Measurements from ENCODE around the gene RNF125. TPM values are rescaled to one million over a fixed set of nuclear protein-coding genes. Genes with fewer than 3 reads are reported as not detected.

The RNF125 gene
- total and polyA plus RNA-seq, 9 of the 15 experiments (the other 6 are each of a cell fraction or from before 2014, with no cell fraction given): 0.01 to 0.29 (median 0.07) TPM; not detected in 1

- no peak for TF ChIP-seq THRA (IDR thresholded peaks at IDR 0.05)
- peak; percentile 15 for TF ChIP-seq CCNT2 (IDR thresholded peaks at IDR 0.05; ENCODE audit: borderline replicate concordance, extremely low read depth, insufficient read length, low read depth, low read length)
These were observed 39.1 kb downstream of the RNF125 start (continued) for GRCh38 chr18:32057624-32058165.

GRCh38 chr18:32060026-32060425, 41.4 kb downstream of the RNF125 start:
- Histone ChIP-seq H3K36me3 (ENCODE audit: control insufficient read depth, insufficient read depth, low read length) (no peaks in the 10 kb centered on the region), H3K4me1 (replicated peaks in 1 of 2; ENCODE audit: control insufficient read depth in 2 of 2, insufficient read depth in 2 of 2, low read length in 2 of 2) (no peaks in the 10 kb centered on the region), H3K9me3 (replicated peaks; ENCODE audit: control insufficient read depth, insufficient read depth, low read depth, low read length) (no peaks in the 10 kb centered on the region), H2AFZ (ENCODE audit: low read depth, low read length) (no peak overlapping the region), H3K27ac (ENCODE audit: extremely low read depth, low read depth, low read length) (no peak overlapping the region), H3K4me2 (ENCODE audit: insufficient read depth, low read length) (no peak overlapping the region), H3K27me3 (ENCODE audit: control insufficient read depth in 2 of 2, insufficient read depth in 2 of 2, low read length in 2 of 2) (peaks cover 11 to 15% of the 10 kb centered on the region in 2 experiments; a peak in 4 of 5 replicates), H3K9ac (ENCODE audit: insufficient read depth in 1 of 2, low read depth in 2 of 2, low read length in 2 of 2) (no peak overlapping the region), H3K4me3 (no peak overlapping the region), H3K9me1 (ENCODE audit: control insufficient read depth, insufficient read depth, low read length) (no peaks in the 10 kb centered on the region), H4K20me1 (replicated peaks; ENCODE audit: control insufficient read depth, insufficient read depth, low read length) (no peaks in the 10 kb centered on the region), H3K79me2 (ENCODE audit: control insufficient read depth, insufficient read depth, low read length) (no peaks in the 10 kb centered on the region)
- ATAC-seq: no peak
- ChIA-PET POLR2A (interaction anchor here (0.6 to 1.0 kb wide), 2 partner anchors 12 to 32 kb away, joined by 3 read pairs; partner anchors contain the start of gene RNF138), CTCF (ENCODE audit: low intra/inter-chr PET ratio) (no interaction called here)
- no peak for DNase-seq (ENCODE audit: extremely low read depth in 1 of 4, low spot score in 3 of 4)
- intact Hi-C loops (cut with micrococcal nuclease) (no loop called here), in situ Hi-C loops (cut with MboI) (no loop called here)
- no TSS peak for BruUV-seq (replicated peaks)
- no peak for FAIRE-seq
- 0% methylated on average over 2 of the region's 2 CpGs for whole genome bisulfite sequencing (ENCODE audit: insufficient coverage, low coverage, missing lambda C conversion rate)
- TF ChIP-seq E2F5 (CRISPR knock-in tag; IDR thresholded peaks at IDR 0.05): no peak
- no peak for TF ChIP-seq SIX5 (IDR thresholded peaks at IDR 0.05; ENCODE audit: borderline replicate concordance in 1 of 2, insufficient read depth in 1 of 2, low read depth in 1 of 2, low read length in 2 of 2)
- no peak for TF ChIP-seq GTF3C2 (IDR thresholded peaks at IDR 0.05; ENCODE audit: borderline replicate concordance, extremely low read depth, insufficient read length)
- TF ChIP-seq HDGF (IDR thresholded peaks at IDR 0.05): no peak
- TF ChIP-seq ZNF384 (IDR thresholded peaks at IDR 0.05; ENCODE audit: low read depth, low read length): no peak
- TF ChIP-seq SMAD4 (CRISPR knock-in tag; conservative IDR thresholded peaks at IDR 0.05): no peak
- TF ChIP-seq CLOCK (CRISPR knock-in tag; IDR thresholded peaks at IDR 0.05; ENCODE audit: borderline replicate concordance): no peak
- no peak for TF ChIP-seq ZNF586 (CRISPR knock-in tag; conservative IDR thresholded peaks at IDR 0.05)
- TF ChIP-seq TFAM (CRISPR knock-in tag; conservative IDR thresholded peaks at IDR 0.05): no peak
- no peak for TF ChIP-seq FOXK1 (CRISPR knock-in tag; IDR thresholded peaks at IDR 0.05; ENCODE audit: borderline replicate concordance)
